ENCODE data around the gene WDR76.

WDR76 gene

GRCh38 chr15:43915631-43916325, 89.0 kb downstream of the WDR76 start:
- no peak for DNase-seq

GRCh38 chr15:43916326-43916660, 89.5 kb downstream of the WDR76 start:
- DNase-seq: no peak
